GM19372 (cell line): ENCODE measurements around the gene CD6.

ENCODE experiments used
- ATAC-seq: cut with Tn5 transposase; IDR thresholded peaks from one replicate; pipeline ENCODE4 v1.9.1; 2021; ENCODE audit warnings: mild to moderate bottlenecking, low read depth, moderate library complexity; ENCODE audit not compliant: unreplicated experiment

The CD6 gene

GRCh38 chr11:61007956-61008896 lies 36.7 kb downstream of the CD6 start:
- ATAC-seq, result no peak

DNA sequence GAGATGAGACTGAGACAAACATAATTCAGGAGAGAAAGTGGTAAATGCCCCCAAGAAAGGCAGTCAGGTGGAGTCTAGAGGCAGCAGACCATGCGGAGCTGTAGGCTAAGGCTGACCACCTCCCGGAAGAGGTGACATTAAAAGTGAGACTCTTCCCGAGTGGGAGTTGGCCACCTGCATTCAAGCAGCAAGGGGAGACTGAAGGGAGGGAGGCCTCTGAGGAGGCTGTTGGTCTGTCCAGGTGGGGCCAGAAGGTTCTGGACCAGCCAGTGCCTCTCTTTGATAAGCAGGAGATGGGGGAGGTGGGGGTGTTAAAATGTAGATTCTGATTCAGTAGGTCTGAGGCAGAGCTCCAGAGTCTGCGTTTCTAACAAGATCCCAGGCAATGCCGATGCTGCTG lies 37.5 kb downstream of the CD6 start:
- no peak for ATAC-seq

GRCh38 chr11:61009392-61010275 lies 38.2 kb downstream of the CD6 start:
- ATAC-seq, result no peak

GRCh38 chr11:61010466-61011228 lies 39.2 kb downstream of the CD6 start:
- no peak for ATAC-seq

- ATAC-seq, result no peak
Measured at GRCh38 chr11:61011229-61011870, 39.9 kb downstream of the CD6 start.

DNA sequence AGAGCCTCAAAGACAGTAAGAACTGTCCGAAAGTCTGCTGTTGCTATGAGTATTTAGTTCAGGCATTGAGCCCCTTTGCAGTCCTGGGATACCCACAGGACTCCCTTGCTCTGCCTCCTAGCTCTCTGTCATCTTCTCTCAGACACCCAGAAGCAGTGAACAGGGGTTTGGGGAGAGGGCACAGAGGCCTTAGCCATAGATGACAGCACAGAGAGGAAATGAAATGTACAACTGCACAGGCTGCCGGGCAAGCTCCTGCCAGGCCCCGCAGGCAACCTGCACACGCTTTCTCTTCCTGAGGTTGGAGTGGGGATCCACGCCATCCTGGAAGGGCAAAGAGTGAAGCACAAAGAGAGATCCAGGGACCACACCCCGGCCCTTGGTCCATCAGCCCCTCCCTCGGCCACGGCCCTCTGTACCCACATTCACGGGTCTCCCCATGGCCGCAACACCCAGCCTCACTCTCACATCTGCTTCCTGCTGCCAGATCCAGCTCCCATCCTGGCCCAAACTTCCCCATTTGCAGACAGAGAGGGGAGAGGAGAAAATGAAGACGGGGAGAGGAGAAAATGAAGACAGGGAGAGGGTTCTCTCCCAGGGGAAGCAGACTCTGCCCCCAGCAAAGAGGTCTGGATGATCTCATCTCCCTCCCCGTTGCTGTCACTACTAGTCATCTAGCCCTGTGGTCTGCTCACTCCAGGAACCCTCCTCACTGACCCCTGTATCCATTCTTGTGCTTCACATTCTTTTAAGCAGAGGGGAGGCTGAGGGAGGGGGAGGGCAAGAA lies 40.7 kb downstream of the CD6 start:
- no peak for ATAC-seq

DNA sequence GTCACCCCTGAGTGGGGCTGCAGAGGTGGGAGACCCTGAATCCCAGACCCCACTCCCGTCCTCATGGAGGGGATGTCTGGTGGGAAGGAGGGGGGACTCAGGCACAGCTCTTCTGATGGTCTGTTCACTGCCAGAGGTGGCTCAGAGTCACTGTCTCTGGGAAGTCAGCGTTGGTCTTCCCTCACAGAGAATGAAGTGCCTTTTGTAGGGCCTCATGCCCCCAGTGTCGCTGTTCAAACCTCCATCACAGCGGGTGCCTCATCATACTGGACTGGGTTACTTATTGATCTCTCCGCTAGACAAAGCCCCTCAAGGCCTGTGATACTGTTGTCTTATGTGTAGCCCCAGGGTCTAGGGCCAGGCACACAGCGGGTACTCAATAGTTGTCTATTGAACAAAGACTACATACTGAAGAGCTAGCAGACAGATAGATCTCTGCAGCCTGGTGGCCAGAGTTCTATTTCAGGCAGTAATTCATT lies 41.3 kb downstream of the CD6 start:
- ATAC-seq, result no peak

DNA sequence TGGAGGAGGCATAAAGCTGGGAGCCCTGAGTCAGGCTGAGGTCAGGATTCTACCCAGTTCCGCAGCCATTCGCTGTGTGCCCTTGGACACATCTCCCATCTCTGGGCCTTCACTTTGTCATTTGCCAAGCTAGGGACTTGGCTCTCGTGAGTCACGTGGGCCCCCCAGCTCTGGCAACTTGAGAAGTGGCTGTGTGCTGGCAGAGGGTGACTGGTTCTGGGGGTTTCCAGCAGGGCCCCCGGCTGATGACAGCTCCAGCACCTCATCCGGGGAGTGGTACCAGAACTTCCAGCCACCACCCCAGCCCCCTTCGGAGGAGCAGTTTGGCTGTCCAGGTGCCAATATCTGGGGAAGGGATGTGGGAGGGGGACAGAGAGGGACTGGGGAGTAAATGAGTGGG lies 46.6 kb downstream of the CD6 start:
- ATAC-seq, result no peak

DNA sequence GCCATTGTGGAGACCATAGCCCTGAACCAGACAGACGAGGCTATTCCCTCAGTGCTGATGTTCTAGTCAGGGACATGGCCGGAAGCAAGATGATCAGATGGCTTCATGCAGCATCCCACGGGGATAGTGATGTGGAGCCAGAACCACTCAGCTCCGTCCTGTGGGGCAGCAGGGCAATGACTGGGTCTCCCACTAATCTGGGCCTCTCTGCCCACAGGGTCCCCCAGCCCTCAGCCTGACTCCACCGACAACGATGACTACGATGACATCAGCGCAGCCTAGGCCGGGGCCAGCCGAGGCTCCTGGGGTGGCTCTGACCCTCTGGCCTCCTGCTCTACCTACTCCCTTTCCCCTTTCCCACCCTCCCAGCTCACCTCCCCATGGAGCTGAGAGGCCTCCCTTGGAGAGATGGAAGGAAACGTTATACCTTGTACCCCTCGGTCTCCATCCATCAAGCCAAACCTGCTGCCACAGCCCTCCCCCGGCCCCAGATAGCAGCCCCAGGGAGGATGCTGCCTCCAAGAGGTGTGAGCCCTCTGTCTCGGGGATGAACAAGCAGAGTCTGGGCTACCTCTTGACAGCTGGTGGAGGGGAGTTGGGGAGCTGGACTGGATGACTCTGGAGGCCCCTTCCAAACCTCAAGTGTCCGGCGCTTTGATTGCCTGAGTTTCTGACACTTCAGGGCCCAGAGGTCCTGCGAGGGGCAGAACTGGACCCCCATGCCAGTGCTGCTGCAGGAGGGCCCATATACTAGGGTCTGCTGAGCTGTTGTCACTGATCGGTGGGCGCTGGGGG lies 47.8 kb downstream of the CD6 start:
- ATAC-seq, result no peak

DNA sequence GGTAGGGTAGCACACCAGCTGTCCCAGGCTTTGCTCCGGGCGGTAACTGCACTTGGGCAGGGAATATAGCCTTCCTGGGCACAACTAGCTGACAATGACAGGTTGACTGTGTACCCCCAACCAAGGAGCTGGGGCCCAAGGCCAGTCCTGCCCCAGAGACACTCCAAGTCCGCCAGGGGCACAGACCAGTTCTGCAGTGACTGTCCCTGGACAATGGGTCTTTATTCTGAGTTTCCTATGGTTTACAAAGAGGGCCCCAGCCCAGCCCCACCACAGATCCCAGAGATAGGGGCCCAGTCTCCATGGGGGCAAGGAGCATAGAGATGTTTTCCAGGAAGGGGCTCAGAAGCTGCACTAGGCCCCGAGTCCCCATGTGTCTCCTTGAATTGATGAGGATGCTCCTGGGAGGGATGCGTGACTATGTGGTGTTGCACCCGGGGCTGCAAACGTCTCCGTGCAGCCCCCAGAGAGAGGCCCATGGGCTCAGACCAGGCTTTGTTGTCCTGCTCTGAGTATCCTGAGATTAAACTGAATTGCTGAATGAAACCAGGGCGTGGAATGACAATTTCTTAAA lies 48.4 kb downstream of the CD6 start:
- ATAC-seq, result no peak

GRCh38 chr11:61020551-61021235 lies 49.2 kb downstream of the CD6 start:
- ATAC-seq, result no peak

GRCh38 chr11:61021661-61022212 lies 50.3 kb downstream of the CD6 start:
- ATAC-seq, result no peak

GRCh38 chr11:61022311-61023085 lies 51.0 kb downstream of the CD6 start:
- ATAC-seq, result no peak

DNA sequence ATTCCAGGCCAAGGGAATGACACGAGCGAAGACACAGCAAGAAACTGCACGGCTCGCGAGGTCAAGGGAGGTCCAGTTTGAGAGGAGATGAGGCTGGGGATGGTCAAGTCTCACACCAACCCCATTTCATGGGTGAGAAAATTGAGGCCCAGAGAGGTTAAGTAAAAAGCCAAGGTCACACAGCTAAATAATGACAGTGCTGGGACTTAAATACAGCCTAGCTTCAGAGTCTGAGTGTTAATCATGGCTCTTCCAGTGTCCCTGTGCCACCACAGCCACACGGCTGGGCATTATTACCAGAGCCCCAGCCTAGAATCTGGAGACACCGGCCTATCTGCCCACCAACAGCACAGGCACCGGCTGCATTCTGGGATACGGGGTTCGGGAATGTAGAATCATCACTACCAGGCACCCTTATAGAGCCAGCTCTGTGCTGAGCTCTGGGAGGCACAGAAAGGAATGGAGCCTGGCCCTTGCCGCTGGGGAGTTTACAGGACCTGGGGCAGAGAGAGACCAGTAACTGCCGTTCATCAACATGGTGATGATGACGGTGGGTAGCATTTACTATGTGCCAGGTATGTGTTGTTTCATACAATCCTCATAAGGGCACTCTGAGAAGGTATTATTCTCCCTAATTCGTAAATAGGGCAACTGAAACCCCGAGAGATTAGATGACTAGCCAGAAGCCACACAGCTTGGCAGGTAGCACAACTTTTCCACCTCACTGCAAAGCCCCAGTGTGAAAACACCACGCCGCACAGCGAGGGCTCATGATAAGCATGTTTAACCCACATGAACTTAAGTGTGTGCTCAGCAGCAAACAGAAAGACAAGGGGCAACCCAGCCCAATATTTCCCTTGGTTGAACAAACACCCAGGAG lies 51.8 kb downstream of the CD6 start:
- no peak for ATAC-seq

DNA sequence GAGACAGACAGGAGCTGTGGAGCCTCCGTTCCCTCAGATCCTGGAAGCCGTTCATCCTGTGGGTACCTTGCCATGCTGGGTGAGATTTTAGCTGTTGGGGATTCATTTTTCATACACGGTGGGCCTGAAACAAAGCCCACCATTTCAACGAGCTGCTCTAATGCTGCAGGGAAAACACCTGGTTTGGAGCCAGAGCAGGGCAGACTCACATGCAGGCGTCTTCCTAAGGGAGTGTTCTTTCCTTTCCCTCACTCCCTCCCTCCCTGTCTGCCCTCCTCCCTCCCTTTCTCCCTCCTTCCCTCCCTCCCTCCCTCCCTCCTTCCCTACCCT lies 52.5 kb downstream of the CD6 start:
- ATAC-seq, result no peak
